Measurements from ENCODE around the gene SDHAF2.

DNA sequence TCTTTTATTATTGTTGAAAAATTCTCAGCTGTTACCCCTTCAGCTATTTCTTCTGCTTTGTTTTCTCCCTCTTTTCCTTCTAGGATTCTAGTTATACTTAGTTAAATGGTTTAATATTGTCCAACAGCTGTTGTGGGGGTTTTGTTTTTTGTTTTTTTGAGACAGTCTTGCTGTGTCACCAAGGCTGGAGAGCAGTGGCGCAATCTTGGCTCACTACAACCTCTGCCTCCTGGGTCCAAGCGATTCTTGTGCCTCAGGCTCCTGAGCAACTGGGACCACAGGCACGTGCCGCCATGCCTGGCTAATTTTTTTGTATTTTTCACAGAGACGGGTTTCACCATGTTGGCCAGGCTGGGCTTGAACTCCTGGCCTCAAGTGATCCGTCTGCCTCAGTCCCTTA is 12.7 kb downstream of the SDHAF2 start:
- TF ChIP-seq, protein P1, sequence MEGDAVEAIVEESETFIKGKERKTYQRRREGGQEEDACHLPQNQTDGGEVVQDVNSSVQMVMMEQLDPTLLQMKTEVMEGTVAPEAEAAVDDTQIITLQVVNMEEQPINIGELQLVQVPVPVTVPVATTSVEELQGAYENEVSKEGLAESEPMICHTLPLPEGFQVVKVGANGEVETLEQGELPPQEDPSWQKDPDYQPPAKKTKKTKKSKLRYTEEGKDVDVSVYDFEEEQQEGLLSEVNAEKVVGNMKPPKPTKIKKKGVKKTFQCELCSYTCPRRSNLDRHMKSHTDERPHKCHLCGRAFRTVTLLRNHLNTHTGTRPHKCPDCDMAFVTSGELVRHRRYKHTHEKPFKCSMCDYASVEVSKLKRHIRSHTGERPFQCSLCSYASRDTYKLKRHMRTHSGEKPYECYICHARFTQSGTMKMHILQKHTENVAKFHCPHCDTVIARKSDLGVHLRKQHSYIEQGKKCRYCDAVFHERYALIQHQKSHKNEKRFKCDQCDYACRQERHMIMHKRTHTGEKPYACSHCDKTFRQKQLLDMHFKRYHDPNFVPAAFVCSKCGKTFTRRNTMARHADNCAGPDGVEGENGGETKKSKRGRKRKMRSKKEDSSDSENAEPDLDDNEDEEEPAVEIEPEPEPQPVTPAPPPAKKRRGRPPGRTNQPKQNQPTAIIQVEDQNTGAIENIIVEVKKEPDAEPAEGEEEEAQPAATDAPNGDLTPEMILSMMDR (IDR thresholded peaks at IDR 0.05): no peak
- no peak for TF ChIP-seq POLR2A (IDR thresholded peaks at IDR 0.05)
